ENCODE data around the gene NELL2. TPM values are rescaled to one million over a fixed set of nuclear protein-coding genes. Genes with fewer than 3 reads are reported as not detected.

NELL2 gene
- total and polyA plus RNA-seq, 8 donors = 0.50 to 133 (median 3.1) TPM

DNA sequence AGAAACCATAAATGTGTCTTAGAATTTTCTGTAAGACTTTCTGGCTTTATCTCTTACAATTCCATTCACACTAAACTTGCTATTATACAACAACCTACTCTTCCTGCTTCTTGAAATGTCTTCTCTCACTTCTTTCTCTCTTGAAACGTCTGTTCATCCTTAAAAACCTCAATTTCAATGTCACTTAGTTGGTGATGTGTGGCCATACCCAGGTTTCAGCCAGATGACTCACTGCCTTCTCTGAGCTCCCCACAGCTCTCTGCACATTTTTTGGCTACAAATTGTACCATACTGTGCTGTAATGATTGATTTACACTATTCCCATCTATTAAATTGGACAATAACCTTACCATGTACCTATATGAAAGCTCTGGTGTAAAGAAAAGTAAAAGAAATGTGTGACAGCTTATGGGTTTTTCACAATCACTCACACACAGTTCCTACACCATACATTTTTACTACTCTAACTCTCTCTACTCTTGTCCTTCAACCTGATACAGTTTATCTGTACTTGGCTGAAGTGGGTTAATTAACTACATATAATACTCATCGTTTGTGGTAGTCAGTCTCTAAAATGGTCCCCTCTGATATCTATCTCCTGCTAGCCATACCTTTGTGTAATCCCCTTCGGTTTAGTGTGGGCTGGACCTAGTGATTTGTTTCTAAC is 222.1 kb downstream of the NELL2 start:
- DNase-seq = no peak
- no peak overlapping the region for H3K4me3 ChIP-seq
- 38 to 46% (median 41%) methylated on average over 3 of the region's 3 CpGs for WGBS, 5 donors
- H3K27me3 ChIP-seq = no peaks in the 10 kb centered on the region
- H3K9me3 ChIP-seq = no peaks in the 10 kb centered on the region
- H3K4me1 ChIP-seq = no peaks in the 10 kb centered on the region
- no peak overlapping the region for H3K27ac ChIP-seq
- TF ChIP-seq, protein P1, sequence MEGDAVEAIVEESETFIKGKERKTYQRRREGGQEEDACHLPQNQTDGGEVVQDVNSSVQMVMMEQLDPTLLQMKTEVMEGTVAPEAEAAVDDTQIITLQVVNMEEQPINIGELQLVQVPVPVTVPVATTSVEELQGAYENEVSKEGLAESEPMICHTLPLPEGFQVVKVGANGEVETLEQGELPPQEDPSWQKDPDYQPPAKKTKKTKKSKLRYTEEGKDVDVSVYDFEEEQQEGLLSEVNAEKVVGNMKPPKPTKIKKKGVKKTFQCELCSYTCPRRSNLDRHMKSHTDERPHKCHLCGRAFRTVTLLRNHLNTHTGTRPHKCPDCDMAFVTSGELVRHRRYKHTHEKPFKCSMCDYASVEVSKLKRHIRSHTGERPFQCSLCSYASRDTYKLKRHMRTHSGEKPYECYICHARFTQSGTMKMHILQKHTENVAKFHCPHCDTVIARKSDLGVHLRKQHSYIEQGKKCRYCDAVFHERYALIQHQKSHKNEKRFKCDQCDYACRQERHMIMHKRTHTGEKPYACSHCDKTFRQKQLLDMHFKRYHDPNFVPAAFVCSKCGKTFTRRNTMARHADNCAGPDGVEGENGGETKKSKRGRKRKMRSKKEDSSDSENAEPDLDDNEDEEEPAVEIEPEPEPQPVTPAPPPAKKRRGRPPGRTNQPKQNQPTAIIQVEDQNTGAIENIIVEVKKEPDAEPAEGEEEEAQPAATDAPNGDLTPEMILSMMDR (IDR thresholded peaks at IDR 0.05) = no peak
- no peak for TF ChIP-seq POLR2A (IDR thresholded peaks at IDR 0.05)
- no peak for TF ChIP-seq EP300 (IDR thresholded peaks at IDR 0.05)
- no peak for TF ChIP-seq POLR2AphosphoS5 (IDR thresholded peaks at IDR 0.05)
- no peaks in the 10 kb centered on the region for H3K36me3 ChIP-seq
- intact Hi-C loops (cut with DNase I; ENCODE audit: low total_unique reads) = no loop called here

DNA sequence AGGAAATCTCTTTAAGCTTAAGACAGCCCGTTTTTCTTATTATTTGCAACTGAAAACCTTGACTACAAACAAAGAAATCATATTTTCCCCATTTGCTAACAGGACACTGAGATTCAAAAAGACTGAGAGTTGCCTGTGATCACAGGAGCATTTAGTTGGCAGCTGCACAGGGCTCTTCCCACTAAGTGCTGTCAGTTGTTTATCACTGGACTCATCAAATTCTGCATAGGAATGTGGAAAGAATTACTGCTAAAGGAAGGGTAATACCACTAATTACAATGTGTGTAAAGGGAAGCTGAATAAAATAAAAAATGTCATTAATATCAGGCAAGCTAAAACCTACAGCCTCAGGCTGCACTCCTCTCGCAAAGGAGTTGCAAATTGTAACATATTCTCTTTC is 226.4 kb downstream of the NELL2 start:
- Histone ChIP-seq H3K36me3 (no peaks in the 10 kb centered on the region), H3K9me3 (no peaks in the 10 kb centered on the region), H3K27ac (no peak overlapping the region), H3K27me3 (no peaks in the 10 kb centered on the region), H3K4me3 (no peak overlapping the region), H3K4me1 (no peaks in the 10 kb centered on the region)
- intact Hi-C loops (cut with DNase I; ENCODE audit: low total_unique reads) = no loop called here
- TF ChIP-seq EP300 (IDR thresholded peaks at IDR 0.05) (no peak), POLR2AphosphoS5 (IDR thresholded peaks at IDR 0.05) (no peak), POLR2A (IDR thresholded peaks at IDR 0.05) (no peak)
- TF ChIP-seq, protein P1 (IDR thresholded peaks at IDR 0.05) = no peak
- 50 to 66% (median 59%) methylated on average over 2 of the region's 2 CpGs for WGBS, 5 donors
- no peak for DNase-seq

DNA sequence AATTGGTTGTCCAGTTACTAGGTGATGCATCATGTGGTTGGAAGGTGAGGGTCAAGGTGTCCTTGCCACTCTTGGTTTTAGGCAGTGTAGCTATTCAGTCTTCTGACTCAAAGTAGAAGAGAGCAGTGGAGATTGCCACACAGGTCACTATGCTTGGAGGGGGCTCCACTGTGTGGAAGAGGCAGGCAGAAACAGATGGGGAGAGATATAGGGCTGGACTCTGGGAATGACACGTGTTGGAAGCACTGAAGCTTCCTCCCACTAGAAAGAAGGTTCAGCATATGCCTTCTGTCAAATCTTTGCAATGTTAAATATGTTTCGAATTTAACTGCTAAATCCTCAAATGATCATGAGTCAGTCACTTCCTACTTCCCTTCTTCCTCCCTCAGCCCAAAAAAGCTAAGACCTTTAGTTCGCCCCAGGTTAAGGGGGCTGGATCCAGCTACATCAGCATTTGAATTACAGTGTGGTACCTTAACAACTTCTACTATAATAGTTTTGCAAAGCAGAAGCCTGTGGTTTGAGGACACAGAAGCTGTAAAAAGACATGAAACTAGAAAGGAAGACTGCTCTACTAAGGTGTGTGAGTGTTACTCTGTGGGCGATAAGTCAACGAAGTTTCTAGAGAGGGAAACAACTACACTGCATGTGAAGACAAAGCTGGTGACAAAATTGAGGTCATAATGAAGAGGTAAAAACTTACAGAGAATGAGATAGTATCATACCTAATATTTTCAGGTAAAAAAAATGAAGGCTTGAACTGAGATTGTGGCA is 228.0 kb downstream of the NELL2 start:
- Histone ChIP-seq H3K9me3 (no peaks in the 10 kb centered on the region), H3K27me3 (no peaks in the 10 kb centered on the region), H3K4me3 (no peak overlapping the region), H3K4me1 (no peaks in the 10 kb centered on the region), H3K27ac (no peak overlapping the region), H3K36me3 (no peaks in the 10 kb centered on the region)
- 63 to 76% (median 71%) methylated on average over 5 of the region's 5 CpGs for WGBS, 5 donors
- intact Hi-C loops (cut with DNase I; ENCODE audit: low total_unique reads) = no loop called here
- no peak for TF ChIP-seq EP300 (IDR thresholded peaks at IDR 0.05)
- no peak for TF ChIP-seq POLR2A (IDR thresholded peaks at IDR 0.05)
- TF ChIP-seq, protein P1 (IDR thresholded peaks at IDR 0.05) = no peak
- TF ChIP-seq POLR2AphosphoS5 (IDR thresholded peaks at IDR 0.05) = no peak
- DNase-seq = peak in 1 of 2 donors; percentile 20

DNA sequence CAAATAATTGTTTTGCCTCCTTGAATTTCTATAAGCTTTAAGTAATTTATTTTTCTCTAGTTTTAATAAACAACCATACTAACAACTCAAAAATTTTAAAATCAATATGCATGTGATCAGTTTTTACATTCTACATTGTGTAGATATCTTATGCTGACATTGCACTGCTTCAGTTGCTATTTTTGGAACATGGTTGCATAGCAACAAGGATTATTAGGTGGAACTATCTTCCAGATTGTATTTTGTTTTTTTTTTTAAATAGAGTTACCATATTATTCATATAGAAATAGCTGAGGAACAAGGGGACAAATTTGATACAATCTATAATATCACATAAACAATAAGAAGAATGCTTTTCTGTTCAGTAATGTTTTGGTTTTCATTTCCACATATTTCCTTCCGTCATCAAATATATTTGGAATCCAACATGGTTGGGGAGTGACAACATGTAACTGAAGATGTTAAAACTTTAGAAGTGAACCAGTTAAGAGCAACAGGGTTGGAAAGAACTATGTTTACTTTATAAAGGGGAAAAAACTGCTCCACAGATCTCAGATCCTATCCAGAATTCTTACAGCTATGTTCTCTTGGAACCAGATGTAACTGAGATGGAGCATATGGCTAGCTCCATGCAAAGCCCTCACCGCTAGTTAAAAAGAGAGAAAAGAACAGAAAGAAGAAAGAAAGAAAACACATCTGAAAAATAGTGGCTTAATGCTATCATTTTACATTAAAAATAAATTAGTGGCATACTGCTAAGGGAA is 235.5 kb downstream of the NELL2 start:
- Histone ChIP-seq H3K36me3 (no peaks in the 10 kb centered on the region), H3K4me1 (no peaks in the 10 kb centered on the region), H3K27me3 (no peaks in the 10 kb centered on the region), H3K9me3 (no peaks in the 10 kb centered on the region), H3K27ac (no peak overlapping the region), H3K4me3 (no peak overlapping the region)
- peak in 1 of 2 donors; percentile 71 for DNase-seq
- TF ChIP-seq, protein P1 (IDR thresholded peaks at IDR 0.05) = no peak
- TF ChIP-seq POLR2AphosphoS5 (IDR thresholded peaks at IDR 0.05) = no peak
- TF ChIP-seq EP300 (IDR thresholded peaks at IDR 0.05) = no peak
- TF ChIP-seq POLR2A (IDR thresholded peaks at IDR 0.05) = no peak
- intact Hi-C loops (cut with DNase I; ENCODE audit: low total_unique reads) = no loop called here
- WGBS, 5 donors = 55 to 79% (median 74%) methylated on average over 2 of the region's 2 CpGs

Data from stomach (tissue), 9 donors.